ENCODE data around the gene COPB1.

GRCh38 chr11:14538271-14538925, 38.8 kb upstream of the COPB1 start:
- TF ChIP-seq HNRNPL (IDR thresholded peaks at IDR 0.05; ENCODE audit: low read depth, low read length) (no peak), POLR2A (IDR thresholded peaks at IDR 0.05; ENCODE audit: insufficient read depth in 1 of 2, low read depth in 2 of 2, low read length in 2 of 2) (no peak), CTCF (CRISPR knock-in tag; IDR thresholded peaks at IDR 0.05) (no peak), TAF1 (CRISPR knock-in tag; IDR thresholded peaks at IDR 0.05) (no peak), ZNF543 (CRISPR knock-in tag; IDR thresholded peaks at IDR 0.05) (no peak)
- TF ChIP-seq, protein P1, sequence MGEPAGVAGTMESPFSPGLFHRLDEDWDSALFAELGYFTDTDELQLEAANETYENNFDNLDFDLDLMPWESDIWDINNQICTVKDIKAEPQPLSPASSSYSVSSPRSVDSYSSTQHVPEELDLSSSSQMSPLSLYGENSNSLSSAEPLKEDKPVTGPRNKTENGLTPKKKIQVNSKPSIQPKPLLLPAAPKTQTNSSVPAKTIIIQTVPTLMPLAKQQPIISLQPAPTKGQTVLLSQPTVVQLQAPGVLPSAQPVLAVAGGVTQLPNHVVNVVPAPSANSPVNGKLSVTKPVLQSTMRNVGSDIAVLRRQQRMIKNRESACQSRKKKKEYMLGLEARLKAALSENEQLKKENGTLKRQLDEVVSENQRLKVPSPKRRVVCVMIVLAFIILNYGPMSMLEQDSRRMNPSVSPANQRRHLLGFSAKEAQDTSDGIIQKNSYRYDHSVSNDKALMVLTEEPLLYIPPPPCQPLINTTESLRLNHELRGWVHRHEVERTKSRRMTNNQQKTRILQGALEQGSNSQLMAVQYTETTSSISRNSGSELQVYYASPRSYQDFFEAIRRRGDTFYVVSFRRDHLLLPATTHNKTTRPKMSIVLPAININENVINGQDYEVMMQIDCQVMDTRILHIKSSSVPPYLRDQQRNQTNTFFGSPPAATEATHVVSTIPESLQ (CRISPR knock-in tag; conservative IDR thresholded peaks at IDR 0.05) = no peak
